ENCODE data around the gene KCTD11.
A peak's percentile ranks its signal among the peaks of the same experiment; 100 is the strongest.

KCTD11 gene

DNA sequence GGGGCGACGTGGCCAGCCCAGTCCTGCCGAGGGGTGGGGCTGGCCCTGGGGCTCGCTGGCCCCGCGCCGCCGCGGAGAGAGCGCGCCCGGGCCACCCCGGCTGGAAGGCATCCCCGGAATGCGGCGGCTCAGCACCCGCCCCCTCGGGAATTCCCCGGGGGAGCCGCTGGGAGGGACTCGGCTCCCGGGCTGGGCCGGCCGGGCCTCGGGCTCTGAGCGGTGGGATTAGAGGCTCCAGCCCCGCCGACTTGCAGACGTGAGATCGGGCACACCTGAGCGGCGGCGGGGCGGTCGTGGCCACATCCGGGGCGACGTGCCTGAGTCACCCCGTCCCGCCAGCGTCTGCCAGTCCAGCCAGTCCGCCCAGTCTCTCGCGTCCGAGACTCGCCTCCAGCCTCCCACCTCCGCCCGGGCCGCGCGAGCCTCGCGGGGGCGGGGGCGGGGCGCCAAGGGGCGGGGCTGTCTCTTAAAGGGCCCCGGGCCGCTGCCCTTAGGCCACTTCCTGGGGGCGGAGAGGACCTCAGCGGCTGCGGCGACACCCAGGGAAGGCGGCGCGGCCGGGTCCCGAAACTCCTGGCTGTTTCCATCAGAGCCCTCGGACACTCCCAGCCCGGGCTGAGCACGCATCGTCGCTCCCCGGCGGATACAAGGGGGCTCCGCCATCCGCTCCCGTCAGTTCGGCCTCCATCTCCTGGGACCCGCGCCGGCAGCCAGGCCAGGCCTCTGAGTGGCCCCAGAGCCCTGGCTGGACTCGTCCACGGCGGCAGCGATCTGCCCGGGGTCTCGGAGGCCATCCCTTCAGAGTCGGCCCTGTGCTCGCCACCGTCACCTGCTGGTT, at the start of gene KCTD11:
Gene KCTD11 (plus strand): TSS at position 498 of the 838 bp plus-strand sequence.
- H3K4me3 ChIP-seq (ENCODE audit: low read depth, low read length) = peak within 1 kb of the TSS; percentile 73
- peak; percentile 94 for DNase-seq (ENCODE audit: low read depth)
- TF ChIP-seq, protein P1, sequence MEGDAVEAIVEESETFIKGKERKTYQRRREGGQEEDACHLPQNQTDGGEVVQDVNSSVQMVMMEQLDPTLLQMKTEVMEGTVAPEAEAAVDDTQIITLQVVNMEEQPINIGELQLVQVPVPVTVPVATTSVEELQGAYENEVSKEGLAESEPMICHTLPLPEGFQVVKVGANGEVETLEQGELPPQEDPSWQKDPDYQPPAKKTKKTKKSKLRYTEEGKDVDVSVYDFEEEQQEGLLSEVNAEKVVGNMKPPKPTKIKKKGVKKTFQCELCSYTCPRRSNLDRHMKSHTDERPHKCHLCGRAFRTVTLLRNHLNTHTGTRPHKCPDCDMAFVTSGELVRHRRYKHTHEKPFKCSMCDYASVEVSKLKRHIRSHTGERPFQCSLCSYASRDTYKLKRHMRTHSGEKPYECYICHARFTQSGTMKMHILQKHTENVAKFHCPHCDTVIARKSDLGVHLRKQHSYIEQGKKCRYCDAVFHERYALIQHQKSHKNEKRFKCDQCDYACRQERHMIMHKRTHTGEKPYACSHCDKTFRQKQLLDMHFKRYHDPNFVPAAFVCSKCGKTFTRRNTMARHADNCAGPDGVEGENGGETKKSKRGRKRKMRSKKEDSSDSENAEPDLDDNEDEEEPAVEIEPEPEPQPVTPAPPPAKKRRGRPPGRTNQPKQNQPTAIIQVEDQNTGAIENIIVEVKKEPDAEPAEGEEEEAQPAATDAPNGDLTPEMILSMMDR (IDR thresholded peaks at IDR 0.05; ENCODE audit: insufficient read depth, low read depth, low read length, missing control alignments) = no peak

DNA sequence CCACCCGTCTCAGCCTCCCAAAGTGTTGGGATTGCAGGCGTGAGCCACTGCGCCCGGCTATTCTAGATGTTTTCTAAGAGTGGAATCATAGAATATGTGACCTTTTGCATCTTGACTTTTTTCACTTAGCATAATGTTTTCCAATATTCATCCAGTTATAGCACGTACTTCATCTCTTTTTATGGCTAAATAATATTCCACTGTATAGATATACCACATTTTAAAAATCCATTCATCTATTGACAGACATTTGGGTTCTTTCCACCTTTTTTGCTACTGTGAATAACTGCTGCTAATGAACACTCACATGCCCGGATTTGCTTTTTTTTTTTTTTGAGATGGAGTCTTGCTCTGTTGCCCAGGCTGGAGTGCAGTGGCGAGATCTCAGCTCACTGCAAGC, 47.8 kb upstream of the KCTD11 start:
- no peak overlapping the region for H3K4me3 ChIP-seq (ENCODE audit: low read depth, low read length)
- DNase-seq (ENCODE audit: low read depth) = no peak
- TF ChIP-seq, protein P1 (IDR thresholded peaks at IDR 0.05; ENCODE audit: insufficient read depth, low read depth, low read length, missing control alignments) = no peak

DNA sequence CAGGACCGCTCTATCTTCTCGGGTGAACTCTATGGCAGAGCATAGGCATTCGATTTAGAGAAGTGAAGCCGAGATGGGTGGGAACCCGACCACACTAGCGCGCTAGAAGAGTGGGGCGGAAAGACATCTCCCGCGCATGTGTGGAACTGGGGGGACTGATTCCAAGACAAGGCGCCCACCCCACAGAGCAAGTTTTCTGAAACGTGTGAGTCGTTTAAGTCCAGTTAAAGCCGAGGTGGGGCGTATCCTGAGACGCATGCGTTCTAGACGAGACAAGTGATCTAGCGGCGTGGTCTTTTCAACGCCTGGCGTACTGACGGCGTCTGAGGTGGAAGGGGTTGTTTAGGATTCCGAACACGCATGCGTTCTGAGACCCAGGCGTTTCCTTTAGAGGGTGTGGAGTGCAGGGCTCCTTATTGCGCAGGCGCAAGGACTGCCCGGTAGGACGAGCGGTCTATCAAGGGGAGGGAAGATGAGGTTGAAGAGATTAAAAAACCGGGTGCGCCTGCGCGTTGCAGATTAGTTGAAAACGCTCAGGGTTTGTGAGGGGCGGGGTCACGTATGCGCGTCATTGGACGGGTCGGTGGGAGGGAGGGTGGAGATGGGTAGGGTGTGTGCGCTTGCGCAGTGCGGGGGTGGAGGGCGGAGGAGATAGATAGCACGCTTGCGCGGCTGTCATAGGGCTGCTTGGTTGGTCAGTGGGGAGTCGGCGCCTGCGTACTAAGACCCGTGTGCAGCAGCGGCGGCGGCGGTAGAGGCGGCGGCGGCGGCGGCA, 44.9 kb upstream of the KCTD11 start, which contains the start of gene EIF5A:
Gene EIF5A (plus strand): TSS at position 718 of the 775 bp plus-strand sequence. CDS start 2,008 bp downstream, outside the sequence.
- TF ChIP-seq, protein P1 (IDR thresholded peaks at IDR 0.05; ENCODE audit: insufficient read depth, low read depth, low read length, missing control alignments) = no peak
- peak; percentile 100 for DNase-seq (ENCODE audit: low read depth)
- H3K4me3 ChIP-seq (ENCODE audit: low read depth, low read length) = peak within 1 kb of the TSS; percentile 80

DNA sequence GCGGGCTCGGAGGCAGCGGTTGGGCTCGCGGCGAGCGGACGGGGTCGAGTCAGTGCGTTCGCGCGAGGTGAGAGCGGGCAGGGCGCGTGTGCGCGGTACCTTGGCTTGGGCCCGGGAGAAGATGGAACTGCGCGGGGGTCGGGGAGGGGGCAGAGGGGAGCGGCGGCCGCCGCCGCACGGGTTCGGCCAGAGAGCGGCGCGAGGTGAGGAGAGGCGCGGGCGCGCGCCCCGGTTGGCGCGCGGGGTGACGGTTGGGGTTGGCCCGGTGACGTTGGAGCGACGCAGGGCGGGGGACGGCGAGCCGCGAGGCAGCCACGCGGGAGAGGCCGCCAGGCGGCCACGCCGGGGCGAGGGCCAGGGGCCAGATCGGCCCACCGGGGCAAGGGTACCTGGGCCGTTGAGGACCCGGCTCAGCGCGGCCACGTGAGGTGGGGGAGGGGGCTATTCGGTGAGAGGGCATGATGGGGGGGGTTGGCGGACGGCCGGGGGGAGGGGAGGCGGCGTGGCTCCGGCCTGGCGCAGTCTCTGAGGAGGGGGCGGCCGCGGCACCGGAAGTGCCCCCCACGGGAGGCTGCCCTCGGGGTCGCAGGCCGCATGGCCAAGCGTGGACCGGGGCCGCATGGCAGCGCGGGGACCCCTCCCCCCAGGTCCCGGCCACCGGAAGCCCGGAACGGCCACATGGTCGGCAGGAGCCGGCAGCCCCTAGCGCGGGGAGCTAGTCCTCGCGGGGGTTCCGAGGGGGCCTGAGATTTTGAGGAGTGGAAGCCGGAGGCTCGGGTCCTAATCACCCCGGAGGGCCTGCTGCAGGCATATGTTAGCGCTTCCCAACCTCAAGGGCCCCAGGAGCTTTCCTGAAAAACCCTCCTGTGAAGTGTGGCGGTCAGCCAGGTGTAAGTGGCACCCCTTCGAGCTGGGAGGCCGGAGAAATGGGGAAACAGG, 44.0 kb upstream of the KCTD11 start:
- TF ChIP-seq, protein P1 (IDR thresholded peaks at IDR 0.05; ENCODE audit: insufficient read depth, low read depth, low read length, missing control alignments) = peak; percentile 19
- peak overlapping the region; percentile 80 for H3K4me3 ChIP-seq (ENCODE audit: low read depth, low read length)
- DNase-seq (ENCODE audit: low read depth) = peak; percentile 69

DNA sequence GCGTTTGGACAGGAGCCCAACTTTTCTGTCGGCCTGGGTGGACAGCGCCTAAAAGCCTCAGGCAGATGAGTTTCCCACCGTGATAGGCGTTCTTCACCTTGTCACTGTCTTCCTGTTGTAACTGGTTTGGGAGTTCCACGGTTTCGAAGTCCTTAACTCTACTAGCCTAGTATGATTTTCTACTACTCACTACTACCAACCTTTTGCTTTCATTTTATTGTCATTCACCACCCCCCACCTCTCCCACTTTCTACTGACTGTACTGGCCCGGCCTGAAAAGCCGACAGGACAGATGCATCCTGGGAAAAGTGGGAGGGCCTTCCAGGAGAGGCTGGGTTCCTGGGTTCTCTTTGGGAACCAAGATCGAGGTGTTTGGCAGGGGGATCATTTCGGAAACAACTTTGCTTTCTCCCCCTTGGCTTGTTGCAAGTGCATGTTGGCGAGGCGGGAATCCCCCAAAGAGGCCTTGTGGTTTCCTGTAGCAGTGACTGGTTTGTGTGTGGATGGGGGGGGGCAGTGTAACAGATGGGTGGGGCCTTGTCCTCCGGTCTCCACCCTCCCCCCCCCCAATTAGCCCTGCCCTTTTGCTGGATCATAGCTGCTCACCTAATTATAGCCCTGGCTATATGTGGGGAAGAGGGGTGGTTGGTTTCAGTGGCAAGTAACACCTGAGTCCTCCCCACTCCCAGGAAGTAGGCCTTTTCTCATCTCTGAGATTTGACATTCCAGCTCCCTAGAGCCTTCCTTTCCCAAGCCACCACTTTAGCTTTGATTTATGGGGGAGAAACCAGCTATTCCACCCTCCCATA, 43.1 kb upstream of the KCTD11 start:
- TF ChIP-seq, protein P1 (IDR thresholded peaks at IDR 0.05; ENCODE audit: insufficient read depth, low read depth, low read length, missing control alignments) = no peak
- peak overlapping the region; percentile 80 for H3K4me3 ChIP-seq (ENCODE audit: low read depth, low read length)
- peak; percentile 95 for DNase-seq (ENCODE audit: low read depth)
